Jurkat, Clone E6-1 (cell line): ENCODE data around the gene RIC8B.
"Not testable (repeated sequence)": the region's sequence is repeated elsewhere in the genome, so short reads cannot be mapped to it uniquely, and the experiment has no call there.

ENCODE experiments used
- DNase-seq: peaks from one replicate; pipeline ENCODE4 v3.0.0-alpha.2; 2011; ENCODE audit warnings: low read depth, low spot score
- H3K4me3 ChIP-seq: 2 replicates; pipeline ENCODE4 v1.5.1; 2011; ENCODE audit warnings: mild to moderate bottlenecking, low read length, control low read depth, moderate library complexity

The RIC8B gene

GRCh38 chr12:106918746-106919145, 144.3 kb downstream of the RIC8B start:
- DNase-seq = peak; percentile 28
- no peak overlapping the region for H3K4me3 ChIP-seq

- peak; percentile 29 for DNase-seq
- H3K4me3 ChIP-seq = no peak overlapping the region
Observed at GRCh38 chr12:106919910-106920544, 145.5 kb downstream of the RIC8B start.

DNA sequence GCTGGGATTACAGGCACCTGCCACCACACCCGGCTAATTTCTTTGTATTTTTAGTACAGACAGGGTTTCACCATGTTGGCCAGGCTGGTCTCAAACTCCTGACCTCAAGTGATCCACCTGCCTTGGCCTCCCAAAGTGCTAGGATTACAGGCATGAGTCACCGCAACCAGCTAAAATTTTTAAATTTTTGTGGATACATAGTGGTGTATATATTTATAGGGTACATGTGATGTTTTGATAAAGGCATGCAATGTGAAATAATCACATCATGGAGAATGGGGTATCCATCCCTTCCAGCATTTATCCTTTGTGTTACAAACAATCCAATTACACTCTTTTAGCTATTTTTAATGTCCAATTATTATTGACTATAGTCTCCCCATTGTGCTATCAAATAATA, 147.5 kb downstream of the RIC8B start:
- DNase-seq, H3K4me3 ChIP-seq: not testable (repeated sequence)

GRCh38 chr12:106923594-106923993, 149.1 kb downstream of the RIC8B start:
- not testable (repeated sequence) for DNase-seq, H3K4me3 ChIP-seq

- H3K4me3 ChIP-seq = no peak overlapping the region
Observed at GRCh38 chr12:106924268-106924861, 149.9 kb downstream of the RIC8B start.

GRCh38 chr12:106926657-106927056, 152.2 kb downstream of the RIC8B start:
- no peak for DNase-seq
- H3K4me3 ChIP-seq = no peak overlapping the region

More at GRCh38 chr12:106924268-106924861, 149.9 kb downstream of the RIC8B start:
- DNase-seq = no peak

- no peak for DNase-seq
- H3K4me3 ChIP-seq = no peak overlapping the region
Observed at GRCh38 chr12:106934277-106934676, 159.8 kb downstream of the RIC8B start.
